Measurements from ENCODE around the gene GNRHR. TPM values are rescaled to one million over a fixed set of nuclear protein-coding genes. Genes with fewer than 3 reads are reported as not detected.

The GNRHR gene
- total RNA-seq, 2 donors from 2014 or later = not detected

- Histone ChIP-seq H3K9ac (ENCODE audit: extremely low read depth, low read length, poor library complexity, severe bottlenecking) (no peak overlapping the region), H3K36me3 (ENCODE audit: control insufficient read depth, insufficient read depth, low read length) (no peaks in the 10 kb centered on the region), H3K27ac (ENCODE audit: low read depth, low read length) (no peak overlapping the region), H3K4me3 (ENCODE audit: low read length) (no peak overlapping the region), H3K27me3 (ENCODE audit: control insufficient read depth, insufficient read depth, low read length, poor library complexity, severe bottlenecking) (no peaks in the 10 kb centered on the region), H3K9me3 (ENCODE audit: control insufficient read depth, low read length) (no peaks in the 10 kb centered on the region), H3K4me1 (ENCODE audit: control insufficient read depth, insufficient read depth, low read length) (no peaks in the 10 kb centered on the region)
- TF ChIP-seq, protein P1, sequence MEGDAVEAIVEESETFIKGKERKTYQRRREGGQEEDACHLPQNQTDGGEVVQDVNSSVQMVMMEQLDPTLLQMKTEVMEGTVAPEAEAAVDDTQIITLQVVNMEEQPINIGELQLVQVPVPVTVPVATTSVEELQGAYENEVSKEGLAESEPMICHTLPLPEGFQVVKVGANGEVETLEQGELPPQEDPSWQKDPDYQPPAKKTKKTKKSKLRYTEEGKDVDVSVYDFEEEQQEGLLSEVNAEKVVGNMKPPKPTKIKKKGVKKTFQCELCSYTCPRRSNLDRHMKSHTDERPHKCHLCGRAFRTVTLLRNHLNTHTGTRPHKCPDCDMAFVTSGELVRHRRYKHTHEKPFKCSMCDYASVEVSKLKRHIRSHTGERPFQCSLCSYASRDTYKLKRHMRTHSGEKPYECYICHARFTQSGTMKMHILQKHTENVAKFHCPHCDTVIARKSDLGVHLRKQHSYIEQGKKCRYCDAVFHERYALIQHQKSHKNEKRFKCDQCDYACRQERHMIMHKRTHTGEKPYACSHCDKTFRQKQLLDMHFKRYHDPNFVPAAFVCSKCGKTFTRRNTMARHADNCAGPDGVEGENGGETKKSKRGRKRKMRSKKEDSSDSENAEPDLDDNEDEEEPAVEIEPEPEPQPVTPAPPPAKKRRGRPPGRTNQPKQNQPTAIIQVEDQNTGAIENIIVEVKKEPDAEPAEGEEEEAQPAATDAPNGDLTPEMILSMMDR (conservative IDR thresholded peaks at IDR 0.05) = no peak
- H3K27ac Mint-ChIP-seq = no peak overlapping the region
- no peaks in the 10 kb centered on the region for H3K27me3 Mint-ChIP-seq (ENCODE audit: insufficient read depth)
- DNase-seq = no peak
- no peaks in the 10 kb centered on the region for H3K36me3 Mint-ChIP-seq (ENCODE audit: low read depth)
- no peaks in the 10 kb centered on the region for H3K4me1 Mint-ChIP-seq
- no peak overlapping the region for H3K4me3 Mint-ChIP-seq
- 83 to 87% methylated on average over 2 to 3 of the region's 3 CpGs for WGBS, 2 experiments (ENCODE audit: insufficient coverage in 1 of 2, insufficient read length in 1 of 2)
- no peaks in the 10 kb centered on the region for H3K9me3 Mint-ChIP-seq
Measured at GRCh38 chr4:67749286-67749685, 4.9 kb downstream of the GNRHR start.

- no peak overlapping the region for H3K4me3 Mint-ChIP-seq
- Histone ChIP-seq H3K27me3 (ENCODE audit: control insufficient read depth, insufficient read depth, low read length, poor library complexity, severe bottlenecking) (no peaks in the 10 kb centered on the region), H3K9me3 (ENCODE audit: control insufficient read depth, low read length) (no peaks in the 10 kb centered on the region), H3K27ac (ENCODE audit: low read depth, low read length) (no peak overlapping the region), H3K9ac (ENCODE audit: extremely low read depth, low read length, poor library complexity, severe bottlenecking) (no peak overlapping the region), H3K4me1 (ENCODE audit: control insufficient read depth, insufficient read depth, low read length) (no peaks in the 10 kb centered on the region), H3K4me3 (ENCODE audit: low read length) (no peak overlapping the region), H3K36me3 (ENCODE audit: control insufficient read depth, insufficient read depth, low read length) (no peaks in the 10 kb centered on the region)
- no peak overlapping the region for H3K27ac Mint-ChIP-seq
- TF ChIP-seq, protein P1 (conservative IDR thresholded peaks at IDR 0.05) = peak; percentile 83
- 66 to 100% methylated on average over 3 to 5 of the region's 5 CpGs for WGBS, 2 experiments (ENCODE audit: insufficient coverage in 1 of 2, insufficient read length in 1 of 2)
- DNase-seq = no peak
- peaks cover 3% of the 10 kb centered on the region for H3K4me1 Mint-ChIP-seq
- no peaks in the 10 kb centered on the region for H3K27me3 Mint-ChIP-seq (ENCODE audit: insufficient read depth)
- H3K36me3 Mint-ChIP-seq (ENCODE audit: low read depth) = no peaks in the 10 kb centered on the region
- H3K9me3 Mint-ChIP-seq = no peaks in the 10 kb centered on the region
Measured at GRCh38 chr4:67746797-67747495, 7.2 kb downstream of the GNRHR start.

DNA sequence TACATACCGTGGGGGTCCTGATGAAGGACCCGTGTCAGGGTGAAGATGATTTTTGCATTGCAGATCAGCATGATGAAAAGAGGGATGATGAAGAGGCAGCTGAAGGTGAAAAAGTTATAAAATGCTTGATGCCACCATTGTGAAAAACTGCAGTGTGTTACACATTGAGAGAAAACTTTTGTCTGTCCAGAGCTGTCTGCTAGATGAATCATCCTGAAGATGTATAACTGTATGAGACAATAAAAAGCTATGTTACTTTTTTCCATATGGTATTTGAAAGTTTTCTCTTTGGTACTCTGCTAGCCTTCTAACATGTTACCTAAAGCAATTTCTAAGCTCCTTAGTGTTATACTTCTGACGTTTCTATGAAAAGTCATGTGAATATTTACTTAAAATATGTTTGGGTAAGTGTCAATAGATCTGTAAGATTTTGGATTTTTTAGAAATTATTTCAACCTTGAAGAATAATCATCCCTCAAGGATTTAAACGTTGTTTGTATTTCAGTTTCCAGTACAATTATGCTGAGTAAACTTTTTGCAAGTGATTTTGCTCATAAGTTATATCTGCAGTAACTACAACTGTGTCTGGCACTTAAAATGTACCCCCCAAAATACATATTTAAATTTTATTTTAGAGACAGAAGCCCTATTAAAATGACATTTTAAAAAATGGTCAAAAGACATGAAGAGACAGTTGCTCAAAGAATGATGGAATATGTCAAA, 9.5 kb downstream of the GNRHR start:
- 82 to 89% methylated on average over 2 to 4 of the region's 4 CpGs for WGBS, 2 experiments (ENCODE audit: insufficient coverage in 1 of 2, insufficient read length in 1 of 2)

More for the DNA sequence above, 9.5 kb downstream of the GNRHR start:
- H3K9ac ChIP-seq (ENCODE audit: extremely low read depth, low read length, poor library complexity, severe bottlenecking) = no peak overlapping the region
- Mint-ChIP-seq H3K4me1 (peaks cover 6% of the 10 kb centered on the region), H3K4me3 (no peak overlapping the region), H3K27ac (no peak overlapping the region), H3K9me3 (no peaks in the 10 kb centered on the region), H3K27me3 (ENCODE audit: insufficient read depth) (no peaks in the 10 kb centered on the region), H3K36me3 (ENCODE audit: low read depth) (no peaks in the 10 kb centered on the region)
- no peak overlapping the region for H3K4me3 ChIP-seq (ENCODE audit: low read length)
- H3K36me3 ChIP-seq (ENCODE audit: control insufficient read depth, insufficient read depth, low read length) = no peaks in the 10 kb centered on the region
- H3K9me3 ChIP-seq (ENCODE audit: control insufficient read depth, low read length) = no peaks in the 10 kb centered on the region
- no peaks in the 10 kb centered on the region for H3K4me1 ChIP-seq (ENCODE audit: control insufficient read depth, insufficient read depth, low read length)
- no peaks in the 10 kb centered on the region for H3K27me3 ChIP-seq (ENCODE audit: control insufficient read depth, insufficient read depth, low read length, poor library complexity, severe bottlenecking)
- TF ChIP-seq, protein P1 (conservative IDR thresholded peaks at IDR 0.05) = no peak
- H3K27ac ChIP-seq (ENCODE audit: low read depth, low read length) = no peak overlapping the region
- DNase-seq = no peak

Data from endodermal cell (in vitro differentiated cells).